H1 (cell line): ENCODE results near the gene MLPH. TPM values are rescaled to one million over a fixed set of nuclear protein-coding genes. Genes with fewer than 3 reads are reported as not detected.

Experiments used
- CHD7 ChIP-seq: fragments of 300-600 bp; sonication (generic); IDR thresholded peaks from 2 replicates; pipeline ENCODE4 v1.7.1; 2012; ENCODE audit warnings: low read length, moderate library complexity, mild to moderate bottlenecking, inconsistent platforms; ENCODE audit not compliant: insufficient replicate concordance
- PHF8 ChIP-seq: fragments of 200-600 bp; sonication (generic); conservative IDR thresholded peaks from 2 replicates; pipeline ENCODE4 v1.7.1; 2012; ENCODE audit warnings: low read depth, mild to moderate bottlenecking, inconsistent platforms, low read length, moderate library complexity
- POLR2A ChIP-seq, 2 experiments: IDR thresholded peaks; 1 replicate in 1 of 2; 2 replicates in 1 of 2; pipeline ENCODE4 v1.6.1; 2011; ENCODE audit warnings: low read depth in 2 of 2, low read length in 2 of 2, mild to moderate bottlenecking in 2 of 2; ENCODE audit errors: control extremely low read depth in 1 of 2
- POLR2AphosphoS5 ChIP-seq: IDR thresholded peaks from 2 replicates; pipeline ENCODE4 v1.6.1; 2011; ENCODE audit warnings: low read depth, low read length
- polyA plus RNA-seq, 7 experiments: library from polyadenylated mRNA; depleted of rRNA in 3 of 7; stranded (reverse) in 5 of 7; unstranded in 2 of 7; fragments of >200 nt in 5 of 7; fragments of 200-250 nt in 2 of 7; gene quantifications; 1 replicate in 5 of 7; 2 replicates in 1 of 7; 4 replicates in 1 of 7; pipeline versions ENCODE4 v1.2.1 to v1.2.3, GENCODE V29; 2011 to 2013; ENCODE audit warnings: missing spikeins in 2 of 7, mixed read lengths in 2 of 7
- total RNA-seq: library from RNA; stranded (reverse); fragmentation: NEBNext Ultra II Directional; extraction: Animal tissue kit (Norgen Biotek cat#: 25700); gene quantifications from 2 replicates; pipeline ENCODE4 v1.2.1, GENCODE V29; 2021

The MLPH gene
- total and polyA plus RNA-seq, 2 of the 8 experiments (the other 6 are each of a cell fraction or from before 2014, with no cell fraction given), result 12.7 to 17.0 TPM

- no peak for TF ChIP-seq CHD7
- TF ChIP-seq PHF8, result no peak
- no peak for TF ChIP-seq POLR2AphosphoS5
- no peak for TF ChIP-seq POLR2A (IDR thresholded peaks at IDR 0.05; ENCODE audit: control extremely low read depth in 1 of 2, low read depth in 2 of 2, low read length in 2 of 2)
These were observed 4.6 kb upstream of the MLPH start (continued) for GRCh38 chr2:237482485-237482884.
